Glutamatergic neuron (in vitro differentiated cells): ENCODE measurements around the gene RRP1B. TPM values are rescaled to one million over a fixed set of nuclear protein-coding genes. Genes with fewer than 3 reads are reported as not detected.

Experiments used
- DNase-seq: peaks from one replicate; pipeline ENCODE4 v3.0.0; 2022
- H3K27ac Mint-ChIP-seq: one replicate; pipeline ENCODE4 v1.8.0; 2020; ENCODE audit warnings: mild to moderate bottlenecking, mixed read lengths, inconsistent platforms; ENCODE audit not compliant: unreplicated experiment
- H3K27me3 Mint-ChIP-seq: one replicate; pipeline ENCODE4 v1.8.0; 2020; ENCODE audit warnings: mild to moderate bottlenecking, moderate library complexity, mixed read lengths, inconsistent platforms; ENCODE audit not compliant: unreplicated experiment
- H3K36me3 Mint-ChIP-seq: one replicate; pipeline ENCODE4 v1.8.0; 2020; ENCODE audit warnings: mild to moderate bottlenecking, mixed read lengths, inconsistent platforms; ENCODE audit not compliant: unreplicated experiment
- H3K4me1 Mint-ChIP-seq: one replicate; pipeline ENCODE4 v1.8.0; 2020; ENCODE audit warnings: mild to moderate bottlenecking, low read depth, mixed read lengths, inconsistent platforms; ENCODE audit not compliant: unreplicated experiment
- H3K4me3 Mint-ChIP-seq: one replicate; pipeline ENCODE4 v1.8.0; 2020; ENCODE audit warnings: mild to moderate bottlenecking, mixed read lengths, inconsistent platforms; ENCODE audit not compliant: unreplicated experiment
- H3K9me3 Mint-ChIP-seq: one replicate; pipeline ENCODE4 v1.8.0; 2020; ENCODE audit warnings: mild to moderate bottlenecking, moderate library complexity, mixed read lengths, inconsistent platforms; ENCODE audit not compliant: unreplicated experiment
- CTCF ChIP-seq: fragments of 200-600 bp; sonication (generic); IDR thresholded peaks from one replicate; pipeline ENCODE4 v1.5.0; 2021; ENCODE audit not compliant: partially characterized antibody, unreplicated experiment
- total RNA-seq: library from RNA; stranded (reverse); fragmentation: NEBNext Ultra II Directional; extraction: Animal tissue kit (Norgen Biotek cat#: 25700); gene quantifications from one replicate; pipeline ENCODE4 v1.2.1, GENCODE V29; 2021; ENCODE audit not compliant: unreplicated experiment

The RRP1B gene
- total RNA-seq, 1 donor from 2014 or later: 41.2 TPM

GRCh38 chr21:43681650-43682049 lies 22.3 kb downstream of the RRP1B start:
- Mint-ChIP-seq H3K36me3 (no peaks in the 10 kb centered on the region), H3K4me3 (no peak overlapping the region), H3K27me3 (no peaks in the 10 kb centered on the region), H3K4me1 (no peaks in the 10 kb centered on the region), H3K9me3 (no peaks in the 10 kb centered on the region), H3K27ac (no peak overlapping the region)
- no peak for TF ChIP-seq CTCF
- no peak for DNase-seq

GRCh38 chr21:43684424-43684823 lies 25.1 kb downstream of the RRP1B start:
- H3K4me1 Mint-ChIP-seq: no peaks in the 10 kb centered on the region
- no peak overlapping the region for H3K27ac Mint-ChIP-seq
- H3K36me3 Mint-ChIP-seq: no peaks in the 10 kb centered on the region
- no peak for DNase-seq
- no peak overlapping the region for H3K4me3 Mint-ChIP-seq
- no peak for TF ChIP-seq CTCF
- no peaks in the 10 kb centered on the region for H3K9me3 Mint-ChIP-seq
- H3K27me3 Mint-ChIP-seq: no peaks in the 10 kb centered on the region

- Mint-ChIP-seq H3K36me3 (no peaks in the 10 kb centered on the region), H3K9me3 (peaks cover 1% of the 10 kb centered on the region), H3K27me3 (no peaks in the 10 kb centered on the region), H3K27ac (no peak overlapping the region), H3K4me1 (no peaks in the 10 kb centered on the region), H3K4me3 (no peak overlapping the region)
- TF ChIP-seq CTCF: no peak
- DNase-seq: no peak
Measured at GRCh38 chr21:43686811-43687565, 27.6 kb downstream of the RRP1B start.

GRCh38 chr21:43687566-43688399 lies 28.4 kb downstream of the RRP1B start:
- H3K4me3 Mint-ChIP-seq: no peak overlapping the region

More at GRCh38 chr21:43687566-43688399, 28.4 kb downstream of the RRP1B start:
- H3K27me3 Mint-ChIP-seq: no peaks in the 10 kb centered on the region
- peaks cover 1% of the 10 kb centered on the region for H3K9me3 Mint-ChIP-seq
- DNase-seq: no peak
- no peaks in the 10 kb centered on the region for H3K4me1 Mint-ChIP-seq
- TF ChIP-seq CTCF: no peak
- H3K36me3 Mint-ChIP-seq: no peaks in the 10 kb centered on the region
- no peak overlapping the region for H3K27ac Mint-ChIP-seq
